HUES48 (cell line): ENCODE results near the gene GLP2R.

ENCODE experiments used
- H3K27ac ChIP-seq: one replicate; pipeline ENCODE4 v1.7.0; 2013; ENCODE audit warnings: low read depth, low read length, inconsistent platforms
- H3K27me3 ChIP-seq: 2 replicates; pipeline ENCODE4 v1.6.1; 2013; ENCODE audit warnings: mild to moderate bottlenecking, low read length; ENCODE audit not compliant: control insufficient read depth, insufficient read depth
- H3K36me3 ChIP-seq: 2 replicates; pipeline ENCODE4 v1.6.1; 2013; ENCODE audit warnings: low read length; ENCODE audit not compliant: control insufficient read depth, insufficient read depth
- H3K4me1 ChIP-seq: 2 replicates; pipeline ENCODE4 v1.6.1; 2013; ENCODE audit warnings: mild to moderate bottlenecking, low read length; ENCODE audit not compliant: control insufficient read depth, insufficient read depth
- H3K4me3 ChIP-seq: 2 replicates; pipeline ENCODE4 v1.5.1; 2013; ENCODE audit warnings: mild to moderate bottlenecking, low read depth, low read length
- H3K9ac ChIP-seq: 2 replicates; pipeline ENCODE4 v1.6.1; 2013; ENCODE audit warnings: mild to moderate bottlenecking, low read depth, low read length, moderate library complexity
- H3K9me3 ChIP-seq: 2 replicates; pipeline ENCODE4 v1.6.1; 2013; ENCODE audit warnings: low read length; ENCODE audit not compliant: control insufficient read depth, insufficient read depth

GLP2R gene

GRCh38 chr17:9813166-9813565, 12.6 kb upstream of the GLP2R start:
- Histone ChIP-seq H3K27me3 (no peaks in the 10 kb centered on the region), H3K27ac (no peak overlapping the region), H3K4me1 (no peaks in the 10 kb centered on the region), H3K9me3 (no peaks in the 10 kb centered on the region), H3K36me3 (no peaks in the 10 kb centered on the region), H3K4me3 (no peak overlapping the region), H3K9ac (no peak overlapping the region)

- Histone ChIP-seq H3K27me3 (no peaks in the 10 kb centered on the region), H3K9me3 (no peaks in the 10 kb centered on the region), H3K4me1 (no peaks in the 10 kb centered on the region), H3K36me3 (no peaks in the 10 kb centered on the region), H3K9ac (no peak overlapping the region), H3K4me3 (no peak overlapping the region), H3K27ac (no peak overlapping the region)
Observed at GRCh38 chr17:9814337-9814945, 11.3 kb upstream of the GLP2R start.

GRCh38 chr17:9816472-9816871, 9.3 kb upstream of the GLP2R start:
- Histone ChIP-seq H3K4me1 (no peaks in the 10 kb centered on the region), H3K36me3 (no peaks in the 10 kb centered on the region), H3K27me3 (no peaks in the 10 kb centered on the region), H3K4me3 (no peak overlapping the region), H3K9me3 (no peaks in the 10 kb centered on the region), H3K9ac (no peak overlapping the region), H3K27ac (no peak overlapping the region)

- no peak overlapping the region for H3K4me3 ChIP-seq
- no peaks in the 10 kb centered on the region for H3K4me1 ChIP-seq
- H3K36me3 ChIP-seq, result no peaks in the 10 kb centered on the region
- H3K9me3 ChIP-seq, result no peaks in the 10 kb centered on the region
- H3K27ac ChIP-seq, result no peak overlapping the region
- H3K9ac ChIP-seq, result no peak overlapping the region
- H3K27me3 ChIP-seq, result no peaks in the 10 kb centered on the region
Observed at GRCh38 chr17:9817086-9817485, 8.6 kb upstream of the GLP2R start.

GRCh38 chr17:9818760-9819159, 7.0 kb upstream of the GLP2R start:
- Histone ChIP-seq H3K36me3 (no peaks in the 10 kb centered on the region), H3K27me3 (no peaks in the 10 kb centered on the region), H3K9me3 (no peaks in the 10 kb centered on the region), H3K4me1 (no peaks in the 10 kb centered on the region), H3K4me3 (no peak overlapping the region), H3K9ac (no peak overlapping the region), H3K27ac (no peak overlapping the region)

- no peaks in the 10 kb centered on the region for H3K36me3 ChIP-seq
- no peak overlapping the region for H3K27ac ChIP-seq
- H3K9ac ChIP-seq, result no peak overlapping the region
- no peak overlapping the region for H3K4me3 ChIP-seq
- no peaks in the 10 kb centered on the region for H3K4me1 ChIP-seq
- H3K27me3 ChIP-seq, result no peaks in the 10 kb centered on the region
- H3K9me3 ChIP-seq, result no peaks in the 10 kb centered on the region
Observed at GRCh38 chr17:9820448-9820847, 5.3 kb upstream of the GLP2R start.

GRCh38 chr17:9821921-9822320, 3.8 kb upstream of the GLP2R start, which contains the start of gene GSG1L2:
GSG1L2 (minus strand) TSS chr17:9822079; CDS start chr17:9822071, 8 bp downstream.
- Histone ChIP-seq H3K36me3 (no peaks in the 10 kb centered on the region), H3K27me3 (no peaks in the 10 kb centered on the region), H3K4me1 (no peaks in the 10 kb centered on the region), H3K27ac (no peak within 1 kb of the TSS), H3K9me3 (no peaks in the 10 kb centered on the region), H3K4me3 (no peak within 1 kb of the TSS), H3K9ac (no peak within 1 kb of the TSS)

GRCh38 chr17:9824094-9824493, 1.6 kb upstream of the GLP2R start:
- Histone ChIP-seq H3K27me3 (no peaks in the 10 kb centered on the region), H3K4me3 (no peak overlapping the region), H3K4me1 (no peaks in the 10 kb centered on the region), H3K9me3 (no peaks in the 10 kb centered on the region), H3K9ac (no peak overlapping the region), H3K27ac (no peak overlapping the region), H3K36me3 (no peaks in the 10 kb centered on the region)

- no peak overlapping the region for H3K4me3 ChIP-seq
- no peak overlapping the region for H3K9ac ChIP-seq
- H3K4me1 ChIP-seq, result no peaks in the 10 kb centered on the region
- no peak overlapping the region for H3K27ac ChIP-seq
- no peaks in the 10 kb centered on the region for H3K36me3 ChIP-seq
- no peaks in the 10 kb centered on the region for H3K9me3 ChIP-seq
- H3K27me3 ChIP-seq, result no peaks in the 10 kb centered on the region
Observed at GRCh38 chr17:9824797-9825338, 856 bp upstream of the GLP2R start.

- Histone ChIP-seq H3K4me3 (no peak overlapping the region), H3K36me3 (no peaks in the 10 kb centered on the region), H3K9me3 (no peaks in the 10 kb centered on the region), H3K27me3 (no peaks in the 10 kb centered on the region), H3K9ac (no peak overlapping the region), H3K27ac (no peak overlapping the region), H3K4me1 (no peaks in the 10 kb centered on the region)
Observed at GRCh38 chr17:9828296-9829295, 2.9 kb downstream of the GLP2R start.

GRCh38 chr17:9829343-9829742, 3.6 kb downstream of the GLP2R start:
- Histone ChIP-seq H3K36me3 (no peaks in the 10 kb centered on the region), H3K4me3 (no peak overlapping the region), H3K9ac (no peak overlapping the region), H3K9me3 (no peaks in the 10 kb centered on the region), H3K4me1 (no peaks in the 10 kb centered on the region), H3K27me3 (no peaks in the 10 kb centered on the region), H3K27ac (no peak overlapping the region)
